HepG2 (cell line): ENCODE data around the gene PRR15L. TPM values are rescaled to one million over a fixed set of nuclear protein-coding genes. Genes with fewer than 3 reads are reported as not detected.

ENCODE experiments used
- ATF1 ChIP-seq: IDR thresholded peaks from 2 replicates; pipeline ENCODE4 v1.6.1; 2016; ENCODE audit warnings: mild to moderate bottlenecking, control low read depth
- ATF7-NPFF ChIP-seq: sonication (generic); formaldehyde crosslinking; IDR thresholded peaks from 2 replicates; pipeline ENCODE4 v1.8.1; 2023; ENCODE audit warnings: mild to moderate bottlenecking, low read depth, missing genetic modification reagents, moderate library complexity
- ATRX ChIP-seq: sonication (generic); formaldehyde crosslinking; IDR thresholded peaks from 2 replicates; pipeline ENCODE4 v1.4.0; 2020; ENCODE audit warnings: missing genetic modification reagents, borderline replicate concordance
- BRCA1 ChIP-seq: sonication (generic); formaldehyde crosslinking; IDR thresholded peaks from 2 replicates; pipeline ENCODE4 v1.4.0; 2020; ENCODE audit warnings: missing genetic modification reagents
- ELF4 ChIP-seq: sonication (generic); formaldehyde crosslinking; IDR thresholded peaks from 2 replicates; pipeline ENCODE4 v1.5.0; 2020; ENCODE audit warnings: missing genetic modification reagents, mild to moderate bottlenecking, moderate library complexity, borderline replicate concordance
- FOXO1 ChIP-seq: sonication (generic); formaldehyde crosslinking; IDR thresholded peaks from 2 replicates; pipeline ENCODE4 v1.4.0; 2020; ENCODE audit warnings: missing genetic modification reagents
- JDP2 ChIP-seq: sonication (generic); formaldehyde crosslinking; IDR thresholded peaks from 2 replicates; pipeline ENCODE4 v1.8.1; 2022; ENCODE audit warnings: missing genetic modification reagents, borderline replicate concordance
- KDM5A ChIP-seq: fragments of 200-600 bp; sonication (generic); IDR thresholded peaks from 2 replicates; pipeline ENCODE4 v1.7.0; 2018; ENCODE audit warnings: antibody characterized with exemption, mild to moderate bottlenecking, low read length, borderline replicate concordance
- LCORL ChIP-seq, 2 experiments: fragments of 450-650 bp in 1 of 2; sonication (generic) in 1 of 2; formaldehyde crosslinking in 1 of 2; IDR thresholded peaks; 2 replicates each; pipeline versions ENCODE4 v1.5.0 to v1.6.1; 2017 to 2020; ENCODE audit warnings: antibody characterized with exemption in 1 of 2, missing genetic modification reagents in 1 of 2
- MTA3 ChIP-seq: sonication (generic); formaldehyde crosslinking; IDR thresholded peaks from 2 replicates; pipeline ENCODE4 v1.4.0; 2020; ENCODE audit warnings: missing genetic modification reagents
- NFIB ChIP-seq: sonication (generic); formaldehyde crosslinking; IDR thresholded peaks from 2 replicates; pipeline ENCODE4 v1.9.0; 2021; ENCODE audit warnings: missing genetic modification reagents, mild to moderate bottlenecking, borderline replicate concordance
- RFXANK ChIP-seq: IDR thresholded peaks from 2 replicates; pipeline ENCODE4 v1.6.1; 2016
- YEATS2 ChIP-seq: sonication (generic); formaldehyde crosslinking; IDR thresholded peaks from 2 replicates; pipeline ENCODE4 v1.4.0; 2020; ENCODE audit warnings: missing genetic modification reagents, borderline replicate concordance
- ZNF12 ChIP-seq: sonication (generic); formaldehyde crosslinking; IDR thresholded peaks from 2 replicates; pipeline ENCODE4 v1.5.0; 2020; ENCODE audit warnings: missing genetic modification reagents
- polyA plus RNA-seq, 8 experiments: library from polyadenylated mRNA; depleted of rRNA in 3 of 8; stranded (reverse) in 7 of 8; unstranded in 1 of 8; fragments of >200 nt; fragmentation: Illumina TruSeq in 4 of 8; extraction: Trizol in 4 of 8; gene quantifications; 2 replicates each; pipeline versions ENCODE4 v1.2.1 to v1.2.3, GENCODE V29; 2011 to 2016; ENCODE audit warnings: low read depth in 4 of 8, missing spikeins in 1 of 8, mixed read lengths in 1 of 8; ENCODE audit not compliant: insufficient read depth in 1 of 8
- total RNA-seq, 5 experiments: library from RNA; depleted of rRNA; stranded (reverse); fragments of >200 nt; fragmentation: Illumina TruSeq; extraction: Trizol; gene quantifications; 2 replicates each; pipeline ENCODE4 v1.2.3, GENCODE V29; 2016; ENCODE audit warnings: low read depth in 1 of 5
- TF ChIP-seq, protein P1 (sequence below): sonication (generic); formaldehyde crosslinking; IDR thresholded peaks from 2 replicates; pipeline ENCODE4 v1.4.0; 2020; ENCODE audit warnings: mild to moderate bottlenecking, missing genetic modification reagents, borderline replicate concordance
- TF ChIP-seq, protein P2 (sequence below): sonication (generic); formaldehyde crosslinking; IDR thresholded peaks from 2 replicates; pipeline ENCODE4 v1.5.0; 2020; ENCODE audit warnings: missing genetic modification reagents, mild to moderate bottlenecking, borderline replicate concordance
- TF ChIP-seq, protein P3 (sequence below): sonication (generic); formaldehyde crosslinking; IDR thresholded peaks from 2 replicates; pipeline ENCODE4 v1.8.0; 2022; ENCODE audit warnings: missing genetic modification reagents, mild to moderate bottlenecking, borderline replicate concordance
- TF ChIP-seq, protein P4 (sequence below): sonication (generic); formaldehyde crosslinking; conservative IDR thresholded peaks from 2 replicates; pipeline ENCODE4 v1.8.1; 2023; ENCODE audit warnings: missing genetic modification reagents
- TF ChIP-seq, protein P5 (sequence below): fragments of 450-650 bp; IDR thresholded peaks from 2 replicates; pipeline ENCODE4 v1.6.1; 2016

PRR15L gene
- total and polyA plus RNA-seq, 2 of the 13 experiments (the other 11 are each of a cell fraction or from before 2014, with no cell fraction given): 0.44 to 2.0 TPM

DNA sequence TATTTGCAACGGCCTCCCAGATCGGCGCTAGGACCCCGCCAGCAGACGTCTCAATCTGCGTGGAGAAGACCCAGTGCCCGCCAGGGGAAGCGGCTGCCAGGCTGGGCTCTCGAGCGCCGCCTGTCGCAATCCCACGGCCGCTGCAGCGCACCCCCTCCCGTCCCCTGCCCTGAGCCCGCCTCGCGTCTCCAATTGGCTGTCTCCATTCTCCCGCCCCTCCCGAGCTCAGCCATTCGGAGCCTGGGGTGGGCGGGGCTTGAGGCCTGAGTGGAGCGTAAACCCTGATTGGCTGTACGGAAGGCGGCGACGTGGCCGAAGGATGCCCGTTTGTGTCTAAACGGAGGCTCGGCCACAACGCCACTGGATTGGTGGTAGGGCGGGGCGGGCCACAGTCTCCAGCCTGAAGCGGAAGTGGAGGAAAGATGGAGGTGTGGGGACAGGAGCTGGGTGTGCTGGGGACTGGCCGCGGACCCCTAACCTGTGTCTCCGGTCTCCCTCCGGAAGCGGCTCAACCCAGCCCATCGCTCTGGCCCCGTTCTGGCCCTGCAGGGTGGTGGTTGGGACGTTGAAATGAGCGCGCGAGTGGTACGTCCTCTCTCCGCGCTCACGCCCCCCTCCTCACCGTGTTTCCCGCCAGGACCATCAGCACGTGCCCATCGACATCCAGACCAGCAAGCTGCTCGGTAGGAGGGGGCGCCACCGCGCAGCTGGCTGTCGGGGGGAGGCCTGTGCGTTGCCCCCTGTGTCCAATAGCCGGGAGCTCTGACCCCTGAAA is 13.2 kb upstream of the PRR15L start, which contains the start of gene CDK5RAP3 (continued):
- TF ChIP-seq, protein P1, sequence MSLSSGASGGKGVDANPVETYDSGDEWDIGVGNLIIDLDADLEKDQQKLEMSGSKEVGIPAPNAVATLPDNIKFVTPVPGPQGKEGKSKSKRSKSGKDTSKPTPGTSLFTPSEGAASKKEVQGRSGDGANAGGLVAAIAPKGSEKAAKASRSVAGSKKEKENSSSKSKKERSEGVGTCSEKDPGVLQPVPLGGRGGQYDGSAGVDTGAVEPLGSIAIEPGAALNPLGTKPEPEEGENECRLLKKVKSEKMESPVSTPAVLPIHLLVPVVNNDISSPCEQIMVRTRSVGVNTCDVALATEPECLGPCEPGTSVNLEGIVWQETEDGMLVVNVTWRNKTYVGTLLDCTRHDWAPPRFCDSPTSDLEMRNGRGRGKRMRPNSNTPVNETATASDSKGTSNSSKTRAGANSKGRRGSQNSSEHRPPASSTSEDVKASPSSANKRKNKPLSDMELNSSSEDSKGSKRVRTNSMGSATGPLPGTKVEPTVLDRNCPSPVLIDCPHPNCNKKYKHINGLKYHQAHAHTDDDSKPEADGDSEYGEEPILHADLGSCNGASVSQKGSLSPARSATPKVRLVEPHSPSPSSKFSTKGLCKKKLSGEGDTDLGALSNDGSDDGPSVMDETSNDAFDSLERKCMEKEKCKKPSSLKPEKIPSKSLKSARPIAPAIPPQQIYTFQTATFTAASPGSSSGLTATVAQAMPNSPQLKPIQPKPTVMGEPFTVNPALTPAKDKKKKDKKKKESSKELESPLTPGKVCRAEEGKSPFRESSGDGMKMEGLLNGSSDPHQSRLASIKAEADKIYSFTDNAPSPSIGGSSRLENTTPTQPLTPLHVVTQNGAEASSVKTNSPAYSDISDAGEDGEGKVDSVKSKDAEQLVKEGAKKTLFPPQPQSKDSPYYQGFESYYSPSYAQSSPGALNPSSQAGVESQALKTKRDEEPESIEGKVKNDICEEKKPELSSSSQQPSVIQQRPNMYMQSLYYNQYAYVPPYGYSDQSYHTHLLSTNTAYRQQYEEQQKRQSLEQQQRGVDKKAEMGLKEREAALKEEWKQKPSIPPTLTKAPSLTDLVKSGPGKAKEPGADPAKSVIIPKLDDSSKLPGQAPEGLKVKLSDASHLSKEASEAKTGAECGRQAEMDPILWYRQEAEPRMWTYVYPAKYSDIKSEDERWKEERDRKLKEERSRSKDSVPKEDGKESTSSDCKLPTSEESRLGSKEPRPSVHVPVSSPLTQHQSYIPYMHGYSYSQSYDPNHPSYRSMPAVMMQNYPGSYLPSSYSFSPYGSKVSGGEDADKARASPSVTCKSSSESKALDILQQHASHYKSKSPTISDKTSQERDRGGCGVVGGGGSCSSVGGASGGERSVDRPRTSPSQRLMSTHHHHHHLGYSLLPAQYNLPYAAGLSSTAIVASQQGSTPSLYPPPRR (CRISPR knock-in tag): peak; percentile 19; the same call in 1 of the 2 replicates
- peak; percentile 98 for TF ChIP-seq ATF7-NPFF (CRISPR knock-in tag)
- TF ChIP-seq, protein P2, sequence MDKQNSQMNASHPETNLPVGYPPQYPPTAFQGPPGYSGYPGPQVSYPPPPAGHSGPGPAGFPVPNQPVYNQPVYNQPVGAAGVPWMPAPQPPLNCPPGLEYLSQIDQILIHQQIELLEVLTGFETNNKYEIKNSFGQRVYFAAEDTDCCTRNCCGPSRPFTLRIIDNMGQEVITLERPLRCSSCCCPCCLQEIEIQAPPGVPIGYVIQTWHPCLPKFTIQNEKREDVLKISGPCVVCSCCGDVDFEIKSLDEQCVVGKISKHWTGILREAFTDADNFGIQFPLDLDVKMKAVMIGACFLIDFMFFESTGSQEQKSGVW (CRISPR knock-in tag): no peak
- TF ChIP-seq ELF4: peak; percentile 99
- TF ChIP-seq FOXO1 (CRISPR knock-in tag): peak; percentile 70
- TF ChIP-seq MTA3 (CRISPR knock-in tag): no peak
- peak; percentile 82 for TF ChIP-seq ATF1 (CRISPR knock-in tag)
- TF ChIP-seq JDP2: peak; percentile 48; the same call in 1 of the 2 replicates
- TF ChIP-seq, protein P3, sequence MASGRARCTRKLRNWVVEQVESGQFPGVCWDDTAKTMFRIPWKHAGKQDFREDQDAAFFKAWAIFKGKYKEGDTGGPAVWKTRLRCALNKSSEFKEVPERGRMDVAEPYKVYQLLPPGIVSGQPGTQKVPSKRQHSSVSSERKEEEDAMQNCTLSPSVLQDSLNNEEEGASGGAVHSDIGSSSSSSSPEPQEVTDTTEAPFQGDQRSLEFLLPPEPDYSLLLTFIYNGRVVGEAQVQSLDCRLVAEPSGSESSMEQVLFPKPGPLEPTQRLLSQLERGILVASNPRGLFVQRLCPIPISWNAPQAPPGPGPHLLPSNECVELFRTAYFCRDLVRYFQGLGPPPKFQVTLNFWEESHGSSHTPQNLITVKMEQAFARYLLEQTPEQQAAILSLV: peak; percentile 92; the same call in 1 of the 2 replicates
- TF ChIP-seq KDM5A: peak; percentile 58; the same call in 1 of the 2 replicates
- peak; percentile 74; the same call in 1 of the 2 replicates for TF ChIP-seq BRCA1 (CRISPR knock-in tag)
- TF ChIP-seq LCORL (IDR thresholded peaks at IDR 0.05): no peak
- peak; percentile 85 for TF ChIP-seq LCORL (CRISPR knock-in tag; IDR thresholded peaks at IDR 0.05)
- no peak; the same call in none of the 2 replicates for TF ChIP-seq ZNF12 (CRISPR knock-in tag)
- TF ChIP-seq ATRX: no peak
- peak; percentile 88 for TF ChIP-seq YEATS2 (CRISPR knock-in tag)
- TF ChIP-seq, protein P4, sequence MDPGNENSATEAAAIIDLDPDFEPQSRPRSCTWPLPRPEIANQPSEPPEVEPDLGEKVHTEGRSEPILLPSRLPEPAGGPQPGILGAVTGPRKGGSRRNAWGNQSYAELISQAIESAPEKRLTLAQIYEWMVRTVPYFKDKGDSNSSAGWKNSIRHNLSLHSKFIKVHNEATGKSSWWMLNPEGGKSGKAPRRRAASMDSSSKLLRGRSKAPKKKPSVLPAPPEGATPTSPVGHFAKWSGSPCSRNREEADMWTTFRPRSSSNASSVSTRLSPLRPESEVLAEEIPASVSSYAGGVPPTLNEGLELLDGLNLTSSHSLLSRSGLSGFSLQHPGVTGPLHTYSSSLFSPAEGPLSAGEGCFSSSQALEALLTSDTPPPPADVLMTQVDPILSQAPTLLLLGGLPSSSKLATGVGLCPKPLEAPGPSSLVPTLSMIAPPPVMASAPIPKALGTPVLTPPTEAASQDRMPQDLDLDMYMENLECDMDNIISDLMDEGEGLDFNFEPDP (CRISPR knock-in tag): peak; percentile 99
- TF ChIP-seq, protein P5, sequence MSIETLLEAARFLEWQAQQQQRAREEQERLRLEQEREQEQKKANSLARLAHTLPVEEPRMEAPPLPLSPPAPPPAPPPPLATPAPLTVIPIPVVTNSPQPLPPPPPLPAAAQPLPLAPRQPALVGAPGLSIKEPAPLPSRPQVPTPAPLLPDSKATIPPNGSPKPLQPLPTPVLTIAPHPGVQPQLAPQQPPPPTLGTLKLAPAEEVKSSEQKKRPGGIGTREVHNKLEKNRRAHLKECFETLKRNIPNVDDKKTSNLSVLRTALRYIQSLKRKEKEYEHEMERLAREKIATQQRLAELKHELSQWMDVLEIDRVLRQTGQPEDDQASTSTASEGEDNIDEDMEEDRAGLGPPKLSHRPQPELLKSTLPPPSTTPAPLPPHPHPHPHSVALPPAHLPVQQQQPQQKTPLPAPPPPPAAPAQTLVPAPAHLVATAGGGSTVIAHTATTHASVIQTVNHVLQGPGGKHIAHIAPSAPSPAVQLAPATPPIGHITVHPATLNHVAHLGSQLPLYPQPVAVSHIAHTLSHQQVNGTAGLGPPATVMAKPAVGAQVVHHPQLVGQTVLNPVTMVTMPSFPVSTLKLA: peak; percentile 49
- TF ChIP-seq NFIB: no peak; the same call in 1 of the 2 replicates
- no peak; the same call in none of the 2 replicates for TF ChIP-seq RFXANK
